Muscle layer of colon (tissue), 2 donors: ENCODE measurements around the gene TMPRSS12.
"Not testable (repeated sequence)": the region's sequence is repeated elsewhere in the genome, so short reads cannot be mapped to it uniquely, and the experiment has no call there.

Experiments
- H3K27ac ChIP-seq: one replicate; pipeline ENCODE4 v1.7.0; 2013; ENCODE audit warnings: low read depth, mild to moderate bottlenecking, low read length, moderate library complexity
- H3K27me3 ChIP-seq, 2 donors: one replicate each; pipeline ENCODE4 v1.7.0; 2013; ENCODE audit warnings: low read length in 2 of 2, mild to moderate bottlenecking in 2 of 2; ENCODE audit not compliant: insufficient read depth in 2 of 2, control insufficient read depth in 1 of 2
- H3K36me3 ChIP-seq: one replicate; pipeline ENCODE4 v1.7.0; 2013; ENCODE audit warnings: mild to moderate bottlenecking, low read length; ENCODE audit not compliant: insufficient read depth
- H3K4me1 ChIP-seq: one replicate; pipeline ENCODE4 v1.7.0; 2013; ENCODE audit warnings: mild to moderate bottlenecking, low read length; ENCODE audit not compliant: insufficient read depth
- H3K4me3 ChIP-seq, 2 donors: one replicate each; pipeline ENCODE4 v1.7.0; 2013; ENCODE audit warnings: low read length in 2 of 2, low read depth in 1 of 2, mild to moderate bottlenecking in 1 of 2, moderate library complexity in 1 of 2
- H3K9ac ChIP-seq: one replicate; pipeline ENCODE4 v1.7.0; 2013; ENCODE audit warnings: low read length
- H3K9me3 ChIP-seq: one replicate; pipeline ENCODE4 v1.7.0; 2013; ENCODE audit warnings: mild to moderate bottlenecking, low read length
- donor health status: abdominal sarcoma.
- donor health status: Adenocarcinoma of cecum.

TMPRSS12 gene

DNA sequence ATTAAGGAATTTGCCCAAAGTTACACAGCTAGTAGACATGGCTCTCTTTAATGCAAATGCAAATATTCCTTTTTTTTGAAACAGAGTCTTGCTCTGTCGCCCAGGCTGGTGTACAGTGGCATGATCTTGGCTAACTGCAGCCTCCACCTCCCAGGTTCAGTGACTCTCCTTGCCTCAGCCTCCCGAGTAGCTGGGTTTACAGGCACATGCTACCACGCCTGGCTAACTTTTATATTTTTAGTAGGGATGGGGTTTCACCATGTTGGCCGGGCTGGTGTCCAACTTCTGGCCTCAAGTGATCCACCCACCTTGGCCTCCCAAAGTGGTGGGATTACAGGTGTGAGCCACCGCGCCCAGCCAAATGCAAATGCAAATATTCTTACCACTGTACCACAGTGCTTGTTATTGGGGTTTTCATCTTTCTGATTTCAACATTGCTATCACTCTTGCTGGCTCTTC, 85.1 kb downstream of the TMPRSS12 start:
- H3K36me3 ChIP-seq, result peaks cover 13% of the 10 kb centered on the region
- no peaks in the 10 kb centered on the region for H3K27me3 ChIP-seq
- no peak overlapping the region for H3K9ac ChIP-seq
- H3K27ac ChIP-seq, result peak overlapping the region; percentile 15
- no peaks in the 10 kb centered on the region for H3K9me3 ChIP-seq
- H3K4me3 ChIP-seq, result peak overlapping the region; percentile 28 to 96
- peaks cover 34% of the 10 kb centered on the region for H3K4me1 ChIP-seq

GRCh38 chr12:50928392-50928791, 85.7 kb downstream of the TMPRSS12 start:
- H3K27ac ChIP-seq, result no peak overlapping the region

GRCh38 chr12:50929831-50930230, 87.1 kb downstream of the TMPRSS12 start:
- Histone ChIP-seq H3K9me3 (no peaks in the 10 kb centered on the region), H3K36me3 (peaks cover 15% of the 10 kb centered on the region), H3K27me3 (no peaks in the 10 kb centered on the region), H3K9ac (no peak overlapping the region), H3K27ac (no peak overlapping the region), H3K4me3 (no peak overlapping the region), H3K4me1 (peaks cover 33% of the 10 kb centered on the region)

More at GRCh38 chr12:50928392-50928791, 85.7 kb downstream of the TMPRSS12 start:
- Histone ChIP-seq H3K9me3 (no peaks in the 10 kb centered on the region), H3K27me3 (no peaks in the 10 kb centered on the region), H3K4me3 (peak overlapping the region; percentile 23 to 96), H3K9ac (no peak overlapping the region), H3K36me3 (peaks cover 15% of the 10 kb centered on the region), H3K4me1 (peaks cover 32% of the 10 kb centered on the region)

GRCh38 chr12:50930477-50930876, 87.8 kb downstream of the TMPRSS12 start:
- H3K9ac ChIP-seq, H3K27me3 ChIP-seq, H3K27ac ChIP-seq, H3K4me3 ChIP-seq, H3K9me3 ChIP-seq: not testable (repeated sequence)
- Histone ChIP-seq H3K36me3 (peaks cover 15% of the 10 kb centered on the region), H3K4me1 (peaks cover 39% of the 10 kb centered on the region)

DNA sequence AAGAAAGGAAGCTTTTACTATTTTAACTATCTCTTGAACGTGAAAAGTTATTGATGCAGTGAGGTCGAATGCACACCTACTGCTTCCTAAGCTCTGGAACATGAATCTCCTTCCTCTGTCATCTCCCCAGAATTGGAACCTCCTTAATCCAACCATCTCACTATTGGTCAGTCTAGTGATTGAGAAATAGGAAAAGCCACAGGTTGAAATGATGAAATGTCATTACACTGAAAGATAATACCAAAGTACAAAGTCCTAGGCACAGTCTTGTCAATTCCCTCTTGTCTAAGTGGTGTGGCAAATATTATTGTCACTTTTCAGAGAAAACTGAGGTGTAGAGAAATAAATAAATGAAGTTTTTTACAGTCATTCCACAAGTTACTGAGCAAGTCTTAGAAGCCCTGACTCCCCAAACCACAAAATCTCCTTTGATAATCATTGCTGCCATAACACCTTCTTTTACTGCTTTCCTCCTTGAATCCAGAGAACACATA, 90.1 kb downstream of the TMPRSS12 start:
- H3K4me1 ChIP-seq, result peaks cover 40% of the 10 kb centered on the region
- H3K9ac ChIP-seq, result no peak overlapping the region
- peaks cover 15% of the 10 kb centered on the region for H3K36me3 ChIP-seq
- no peak overlapping the region for H3K4me3 ChIP-seq
- no peaks in the 10 kb centered on the region for H3K9me3 ChIP-seq
- H3K27ac ChIP-seq, result no peak overlapping the region
- no peaks in the 10 kb centered on the region for H3K27me3 ChIP-seq

DNA sequence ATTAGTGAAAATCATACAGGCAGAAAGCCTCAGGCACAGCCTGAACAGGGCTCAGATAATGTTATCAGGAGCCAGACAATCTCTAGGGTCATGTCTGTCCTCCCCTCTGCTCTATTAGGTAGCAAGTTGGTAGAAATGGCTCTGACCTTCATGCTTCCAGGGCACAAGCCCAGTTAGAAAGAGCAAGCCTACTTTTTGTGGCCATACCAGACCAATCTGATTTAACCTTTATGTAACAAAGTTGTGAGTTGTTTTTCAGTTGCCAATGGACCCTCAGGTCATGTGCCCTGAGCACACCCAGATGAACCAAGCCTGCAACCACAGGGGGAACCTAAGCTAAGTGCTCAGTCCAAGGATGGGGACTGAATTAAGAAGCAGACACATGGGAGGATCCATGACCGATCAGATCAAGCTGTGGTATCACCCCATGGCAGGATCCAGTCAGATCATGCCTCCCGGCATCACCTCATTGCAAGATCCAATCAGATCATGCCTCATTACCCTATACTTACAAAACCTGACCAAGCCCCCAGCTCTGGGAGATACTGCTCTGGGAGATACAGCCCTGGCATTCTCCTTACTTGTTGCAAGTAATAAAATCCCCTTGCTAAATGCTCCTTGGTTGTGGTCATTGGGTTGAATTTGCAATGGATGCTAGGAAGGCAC, 90.9 kb downstream of the TMPRSS12 start:
- H3K36me3 ChIP-seq, result peaks cover 15% of the 10 kb centered on the region
- peaks cover 34% of the 10 kb centered on the region for H3K4me1 ChIP-seq
- H3K27ac ChIP-seq, result peak overlapping the region; percentile 12
- H3K9ac ChIP-seq, result no peak overlapping the region
- H3K27me3 ChIP-seq, result no peaks in the 10 kb centered on the region
- no peak overlapping the region for H3K4me3 ChIP-seq
- no peaks in the 10 kb centered on the region for H3K9me3 ChIP-seq

- Histone ChIP-seq H3K9ac (no peak overlapping the region), H3K9me3 (no peaks in the 10 kb centered on the region), H3K4me3 (no peak overlapping the region), H3K4me1 (peaks cover 29% of the 10 kb centered on the region), H3K27me3 (no peaks in the 10 kb centered on the region), H3K36me3 (peaks cover 15% of the 10 kb centered on the region), H3K27ac (peak overlapping the region; percentile 12)
Measured at GRCh38 chr12:50934371-50934851, 91.7 kb downstream of the TMPRSS12 start.

DNA sequence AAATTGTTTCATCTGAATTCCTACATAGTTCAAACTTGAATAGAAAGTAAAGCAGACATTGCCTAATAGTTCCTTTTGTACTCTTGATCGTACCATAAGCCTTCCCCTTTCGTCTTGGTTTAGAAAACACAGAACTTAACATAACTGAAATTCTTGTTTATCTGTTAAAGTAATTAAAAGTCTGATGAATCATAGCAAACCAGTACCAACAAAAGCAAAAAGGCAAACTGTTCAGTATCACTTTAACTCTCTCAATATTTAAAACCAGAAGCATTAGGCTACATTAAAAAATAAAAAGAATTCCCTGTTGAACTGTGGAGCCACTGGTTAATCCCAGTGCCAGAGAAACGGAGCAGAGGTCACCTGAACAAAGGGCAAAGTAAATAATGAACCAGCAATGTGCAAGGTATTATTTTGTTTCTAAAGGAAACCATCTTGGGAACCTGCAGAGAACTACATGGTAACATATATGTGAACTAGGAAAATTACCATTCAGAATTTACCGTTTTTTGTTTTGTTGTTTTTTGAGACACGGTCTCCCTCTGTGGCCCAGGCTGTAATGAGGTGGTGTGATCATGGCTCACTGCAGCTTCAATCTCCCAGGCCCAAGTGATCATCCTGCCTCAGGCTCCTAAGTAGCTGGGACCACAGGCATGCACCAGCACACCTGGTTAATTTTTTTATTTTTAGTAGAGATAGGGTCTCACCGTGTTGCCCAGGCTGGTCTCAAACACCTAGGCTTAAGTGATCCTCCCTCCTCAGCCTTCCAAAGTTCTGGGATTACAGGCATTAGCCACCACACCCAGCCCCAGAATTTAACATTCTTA, 92.5 kb downstream of the TMPRSS12 start:
- Histone ChIP-seq H3K4me3 (no peak overlapping the region), H3K36me3 (peaks cover 10% of the 10 kb centered on the region), H3K9ac (no peak overlapping the region), H3K9me3 (no peaks in the 10 kb centered on the region), H3K27ac (peak overlapping the region; percentile 67), H3K27me3 (no peaks in the 10 kb centered on the region), H3K4me1 (peaks cover 31% of the 10 kb centered on the region)

GRCh38 chr12:50936821-50937530, 94.2 kb downstream of the TMPRSS12 start:
- Histone ChIP-seq H3K27me3 (no peaks in the 10 kb centered on the region), H3K9ac (no peak overlapping the region), H3K4me1 (peaks cover 31% of the 10 kb centered on the region), H3K27ac (no peak overlapping the region), H3K36me3 (peaks cover 10% of the 10 kb centered on the region), H3K4me3 (no peak overlapping the region), H3K9me3 (no peaks in the 10 kb centered on the region)
